Mammary epithelial cell (primary cell): Measurements from ENCODE around the gene SCP2.

Source experiments
- CTCF ChIP-seq, 2 donors: IDR thresholded peaks in 1 of 2; conservative IDR thresholded peaks in 1 of 2; 2 replicates each; pipeline ENCODE4 v1.5.1; 2011 to 2012; ENCODE audit warnings: inconsistent platforms in 2 of 2, low read length in 2 of 2, mild to moderate bottlenecking in 2 of 2, control low read depth in 1 of 2, low read depth in 1 of 2; ENCODE audit not compliant: insufficient read depth in 1 of 2; ENCODE audit errors: extremely low read depth in 1 of 2
- EZH2 ChIP-seq: IDR thresholded peaks from 2 replicates; pipeline ENCODE4 v1.6.1; 2012; ENCODE audit warnings: low read length, inconsistent platforms, borderline replicate concordance

- TF ChIP-seq CTCF (conservative IDR thresholded peaks at IDR 0.05 in 1 of 2, IDR thresholded peaks at IDR 0.05 in 1 of 2; ENCODE audit: extremely low read depth in 1 of 2, insufficient read depth in 1 of 2, low read depth in 1 of 2, low read length in 2 of 2) (no peak), EZH2 (no peak)
Measured at GRCh38 chr1:53023546-53023945, 96.5 kb downstream of the SCP2 start.
